Common myeloid progenitor, CD34-positive (primary cell): ENCODE results near the gene SLC44A4.
"Not testable (repeated sequence)": the region's sequence is repeated elsewhere in the genome, so short reads cannot be mapped to it uniquely, and the experiment has no call there.

Experiments used
- CTCF ChIA-PET: fragments of 350-600 bp; sonication (Branson Sonifier 250); formaldehyde crosslinking; loops from one replicate; lab custom pipeline; 2021; ENCODE audit warnings: antibody characterized with exemption; lab: Charles Lee
- POLR2A ChIA-PET: fragments of 350-600 bp; sonication (Branson Sonifier 250); formaldehyde crosslinking; loops from one replicate; lab custom pipeline; 2021; ENCODE audit warnings: antibody characterized with exemption; lab: Charles Lee
- DNase-seq, 3 donors: peaks; one replicate each; pipeline versions ENCODE4 v3.0.0 to v3.0.0-alpha.2; 2013
- H3K27ac ChIP-seq, 2 experiments: 1 replicate in 1 of 2; 2 replicates in 1 of 2; pipeline ENCODE4 v1.7.0; 2013; ENCODE audit warnings: inconsistent platforms in 2 of 2, low read length in 2 of 2, mild to moderate bottlenecking in 2 of 2, low read depth in 1 of 2, moderate library complexity in 1 of 2; ENCODE audit not compliant: severe bottlenecking in 2 of 2, insufficient read depth in 1 of 2, poor library complexity in 1 of 2
- H3K27me3 ChIP-seq, 5 experiments: replicated peaks in 2 of 5; 1 replicate in 3 of 5; 2 replicates in 2 of 5; pipeline versions ENCODE4 v1.6.1 to v1.7.0; 2013; ENCODE audit warnings: low read length in 4 of 5, mild to moderate bottlenecking in 2 of 5, moderate library complexity in 2 of 5, inconsistent platforms in 1 of 5; ENCODE audit not compliant: insufficient read depth in 5 of 5, control insufficient read depth in 4 of 5
- H3K36me3 ChIP-seq, 4 experiments: 1 replicate in 2 of 4; 2 replicates in 2 of 4; pipeline versions ENCODE4 v1.6.1 to v1.7.0; 2013; ENCODE audit warnings: low read length in 3 of 4, control low read depth in 1 of 4, mild to moderate bottlenecking in 1 of 4; ENCODE audit not compliant: control insufficient read depth in 4 of 4, insufficient read depth in 4 of 4
- H3K4me1 ChIP-seq, 4 experiments: 1 replicate in 3 of 4; 2 replicates in 1 of 4; pipeline versions ENCODE4 v1.6.1 to v1.7.1; 2013; ENCODE audit warnings: low read length in 3 of 4, mild to moderate bottlenecking in 3 of 4, control low read depth in 1 of 4, inconsistent platforms in 1 of 4, moderate library complexity in 1 of 4; ENCODE audit not compliant: control insufficient read depth in 4 of 4, insufficient read depth in 4 of 4; ENCODE audit errors: control extremely low read depth in 1 of 4
- H3K4me3 ChIP-seq, 7 experiments: 1 replicate in 4 of 7; 2 replicates in 3 of 7; pipeline versions ENCODE4 v1.5.1 to v1.7.0; 2013; ENCODE audit warnings: mild to moderate bottlenecking in 7 of 7, low read length in 6 of 7, moderate library complexity in 6 of 7, inconsistent platforms in 2 of 7, low read depth in 2 of 7, control low read depth in 1 of 7; ENCODE audit not compliant: insufficient read depth in 4 of 7, control insufficient read depth in 1 of 7; ENCODE audit errors: extremely low read depth in 1 of 7
- H3K9me3 ChIP-seq, 5 experiments: 1 replicate in 4 of 5; 2 replicates in 1 of 5; pipeline versions ENCODE4 v1.6.1 to v1.7.1; 2013; ENCODE audit warnings: low read length in 4 of 5, mild to moderate bottlenecking in 2 of 5, inconsistent platforms in 1 of 5, low read depth in 1 of 5, moderate library complexity in 1 of 5; ENCODE audit not compliant: control insufficient read depth in 4 of 5, insufficient read depth in 2 of 5; ENCODE audit errors: control extremely low read depth in 1 of 5
- WGBS: methylation state at CpG from one replicate; pipeline ENCODE4 v1.1.5; 2013; ENCODE audit not compliant: insufficient coverage; 5-methylcytosine and 5-hydroxymethylcytosine counted together

SLC44A4 gene

GRCh38 chr6:31919624-31920303, 41.0 kb upstream of the SLC44A4 start:
- Histone ChIP-seq H3K4me1 (peaks cover 0 to 1% (median 0%) of the 10 kb centered on the region in 4 experiments), H3K27ac (no peak overlapping the region), H3K36me3 (no peaks in the 10 kb centered on the region), H3K4me3 (no peak overlapping the region), H3K27me3 (no peaks in the 10 kb centered on the region), H3K9me3 (no peaks in the 10 kb centered on the region)
- no peak for DNase-seq
- ChIA-PET POLR2A (interaction anchor here (0.6 kb wide), 1 partner anchor 16 kb away, joined by 3 read pairs; no protein-coding TSS in a partner anchor), CTCF (interaction anchor here (2.8 to 4.4 kb wide), 2 partner anchors 16 to 32 kb away, joined by 12 to 24 read pairs; no protein-coding TSS in a partner anchor)
- 94% methylated on average over 5 of the region's 6 CpGs for WGBS

GRCh38 chr6:31918069-31918720, 39.4 kb upstream of the SLC44A4 start:
- no peak for DNase-seq
- WGBS, result 100% methylated on average over 2 of the region's 8 CpGs
- ChIA-PET CTCF (interaction anchor here (1.0 to 1.5 kb wide), 3 partner anchors 9 to 34 kb away, joined by 3 to 4 read pairs (median 3); no protein-coding TSS in a partner anchor), POLR2A (no interaction called here)
- no peaks in the 10 kb centered on the region for H3K9me3 ChIP-seq
- peaks cover 0 to 3% (median 0%) of the 10 kb centered on the region in 4 experiments for H3K4me1 ChIP-seq
- no peaks in the 10 kb centered on the region for H3K36me3 ChIP-seq
- H3K27me3 ChIP-seq, result no peaks in the 10 kb centered on the region
- no peak overlapping the region for H3K4me3 ChIP-seq
- no peak overlapping the region for H3K27ac ChIP-seq

GRCh38 chr6:31915756-31916155, 37.0 kb upstream of the SLC44A4 start:
- H3K4me3 ChIP-seq, result no peak overlapping the region
- no peaks in the 10 kb centered on the region for H3K27me3 ChIP-seq
- 100% methylated on average over 2 of the region's 6 CpGs for WGBS
- POLR2A ChIA-PET, result no interaction called here
- CTCF ChIA-PET, result no interaction called here
- H3K36me3 ChIP-seq, result no peaks in the 10 kb centered on the region
- H3K9me3 ChIP-seq, result no peaks in the 10 kb centered on the region
- DNase-seq, result no peak
- no peak overlapping the region for H3K27ac ChIP-seq
- H3K4me1 ChIP-seq, result peaks cover 0 to 3% (median 0%) of the 10 kb centered on the region in 4 experiments

- Histone ChIP-seq H3K9me3 (no peaks in the 10 kb centered on the region), H3K27ac (no peak overlapping the region), H3K36me3 (no peaks in the 10 kb centered on the region), H3K27me3 (no peaks in the 10 kb centered on the region), H3K4me3 (no peak overlapping the region), H3K4me1 (peaks cover 0 to 3% (median 0%) of the 10 kb centered on the region in 4 experiments)
- ChIA-PET POLR2A (no interaction called here), CTCF (no interaction called here)
- DNase-seq, result no peak
Measured at GRCh38 chr6:31915351-31915750, 36.6 kb upstream of the SLC44A4 start.

GRCh38 chr6:31911826-31912585, 33.2 kb upstream of the SLC44A4 start:
- Histone ChIP-seq H3K36me3 (no peaks in the 10 kb centered on the region), H3K4me1 (peaks cover 0 to 12% (median 0%) of the 10 kb centered on the region in 4 experiments), H3K27me3 (no peaks in the 10 kb centered on the region), H3K9me3 (no peaks in the 10 kb centered on the region), H3K4me3 (no peak overlapping the region), H3K27ac (no peak overlapping the region)
- WGBS, result 96% methylated on average over 9 of the region's 11 CpGs
- ChIA-PET CTCF (no interaction called here), POLR2A (no interaction called here)
- no peak for DNase-seq

- peaks cover 0 to 15% (median 0%) of the 10 kb centered on the region in 4 experiments for H3K4me1 ChIP-seq
- H3K9me3 ChIP-seq, H3K27ac ChIP-seq, H3K36me3 ChIP-seq, H3K27me3 ChIP-seq, H3K4me3 ChIP-seq, DNase-seq: not testable (repeated sequence)
- CTCF ChIA-PET, result interaction anchor here (0.7 to 1.6 kb wide), 2 partner anchors 9 to 13 kb away, joined by 3 read pairs; no protein-coding TSS in a partner anchor
- WGBS, result 100% methylated on average over 3 of the region's 7 CpGs
- POLR2A ChIA-PET, result interaction anchor here (0.6 kb wide), 1 partner anchor 12 kb away, joined by 3 read pairs; the partner anchor contains the start of gene EHMT2
Measured at GRCh38 chr6:31909298-31909697, 30.5 kb upstream of the SLC44A4 start.
